Activated naive CD8-positive, alpha-beta T cell (primary cell): ENCODE data around the gene CD300H.

Source experiments
- H3K27ac Mint-ChIP-seq: one replicate; pipeline ENCODE4 v1.8.0; 2021; ENCODE audit warnings: mixed read lengths
- H3K27me3 Mint-ChIP-seq: one replicate; pipeline ENCODE4 v1.8.0; 2021; ENCODE audit warnings: mixed read lengths
- H3K36me3 Mint-ChIP-seq: one replicate; pipeline ENCODE4 v1.8.0; 2021; ENCODE audit warnings: mixed read lengths
- H3K4me1 Mint-ChIP-seq: one replicate; pipeline ENCODE4 v1.8.0; 2021; ENCODE audit warnings: low read depth, mixed read lengths
- H3K4me3 Mint-ChIP-seq: one replicate; pipeline ENCODE4 v1.8.0; 2021; ENCODE audit warnings: mild to moderate bottlenecking, mixed read lengths
- H3K9me3 Mint-ChIP-seq: one replicate; pipeline ENCODE4 v1.8.0; 2021; ENCODE audit warnings: low read depth, mixed read lengths

Gene CD300H

GRCh38 chr17:74531231-74531761 is 36.0 kb downstream of the CD300H start, which contains the start of gene CD300LB:
TSS of gene CD300LB (minus strand) at chr17:74531475. CDS start at chr17:74531350, 125 bp downstream.
- no peak within 1 kb of the TSS for H3K4me3 Mint-ChIP-seq
- H3K27me3 Mint-ChIP-seq = peaks cover 9% of the 10 kb centered on the region
- H3K4me1 Mint-ChIP-seq = peaks cover 5% of the 10 kb centered on the region
- no peaks in the 10 kb centered on the region for H3K9me3 Mint-ChIP-seq
- no peaks in the 10 kb centered on the region for H3K36me3 Mint-ChIP-seq
- H3K27ac Mint-ChIP-seq = no peak within 1 kb of the TSS

GRCh38 chr17:74530831-74531150 is 36.5 kb downstream of the CD300H start:
- H3K4me1 Mint-ChIP-seq = peaks cover 5% of the 10 kb centered on the region
- H3K27ac Mint-ChIP-seq = no peak overlapping the region
- H3K9me3 Mint-ChIP-seq = no peaks in the 10 kb centered on the region
- no peak overlapping the region for H3K4me3 Mint-ChIP-seq
- peaks cover 9% of the 10 kb centered on the region for H3K27me3 Mint-ChIP-seq
- H3K36me3 Mint-ChIP-seq = no peaks in the 10 kb centered on the region

GRCh38 chr17:74529243-74529642 is 38.1 kb downstream of the CD300H start:
- Mint-ChIP-seq H3K36me3 (no peaks in the 10 kb centered on the region), H3K4me1 (peaks cover 5% of the 10 kb centered on the region), H3K27me3 (peaks cover 12% of the 10 kb centered on the region), H3K9me3 (no peaks in the 10 kb centered on the region), H3K27ac (no peak overlapping the region), H3K4me3 (no peak overlapping the region)

GRCh38 chr17:74528491-74529199 is 38.7 kb downstream of the CD300H start:
- no peaks in the 10 kb centered on the region for H3K9me3 Mint-ChIP-seq
- no peaks in the 10 kb centered on the region for H3K36me3 Mint-ChIP-seq
- no peak overlapping the region for H3K27ac Mint-ChIP-seq
- peaks cover 12% of the 10 kb centered on the region for H3K27me3 Mint-ChIP-seq
- H3K4me1 Mint-ChIP-seq = peaks cover 5% of the 10 kb centered on the region
- no peak overlapping the region for H3K4me3 Mint-ChIP-seq

- Mint-ChIP-seq H3K9me3 (no peaks in the 10 kb centered on the region), H3K27me3 (peaks cover 14% of the 10 kb centered on the region), H3K4me1 (peaks cover 2% of the 10 kb centered on the region), H3K27ac (no peak overlapping the region), H3K36me3 (no peaks in the 10 kb centered on the region), H3K4me3 (no peak overlapping the region)
These were observed 39.6 kb downstream of the CD300H start for GRCh38 chr17:74527756-74528155.

- Mint-ChIP-seq H3K27ac (no peak overlapping the region), H3K4me1 (no peaks in the 10 kb centered on the region), H3K27me3 (peaks cover 11% of the 10 kb centered on the region), H3K9me3 (no peaks in the 10 kb centered on the region), H3K36me3 (no peaks in the 10 kb centered on the region), H3K4me3 (no peak overlapping the region)
These were observed 40.2 kb downstream of the CD300H start for GRCh38 chr17:74527081-74527480.

GRCh38 chr17:74526681-74527080 is 40.6 kb downstream of the CD300H start:
- Mint-ChIP-seq H3K27me3 (peaks cover 12% of the 10 kb centered on the region), H3K27ac (no peak overlapping the region), H3K4me3 (no peak overlapping the region), H3K9me3 (no peaks in the 10 kb centered on the region), H3K4me1 (no peaks in the 10 kb centered on the region), H3K36me3 (no peaks in the 10 kb centered on the region)

- Mint-ChIP-seq H3K27me3 (peaks cover 16% of the 10 kb centered on the region), H3K27ac (no peak overlapping the region), H3K36me3 (no peaks in the 10 kb centered on the region), H3K4me3 (no peak overlapping the region), H3K4me1 (no peaks in the 10 kb centered on the region), H3K9me3 (no peaks in the 10 kb centered on the region)
These were observed 41.5 kb downstream of the CD300H start for GRCh38 chr17:74525781-74526288.

GRCh38 chr17:74525465-74525725 is 41.9 kb downstream of the CD300H start:
- H3K4me3 Mint-ChIP-seq = no peak overlapping the region
- no peak overlapping the region for H3K27ac Mint-ChIP-seq
- no peaks in the 10 kb centered on the region for H3K36me3 Mint-ChIP-seq
- H3K4me1 Mint-ChIP-seq = no peaks in the 10 kb centered on the region
- H3K27me3 Mint-ChIP-seq = peaks cover 17% of the 10 kb centered on the region
- H3K9me3 Mint-ChIP-seq = no peaks in the 10 kb centered on the region

GRCh38 chr17:74524653-74525464 is 42.5 kb downstream of the CD300H start:
- no peak overlapping the region for H3K4me3 Mint-ChIP-seq
- H3K36me3 Mint-ChIP-seq = peaks cover 2% of the 10 kb centered on the region
- H3K27me3 Mint-ChIP-seq = peaks cover 17% of the 10 kb centered on the region
- peaks cover 2% of the 10 kb centered on the region for H3K4me1 Mint-ChIP-seq
- H3K9me3 Mint-ChIP-seq = no peaks in the 10 kb centered on the region
- H3K27ac Mint-ChIP-seq = no peak overlapping the region

- H3K4me3 Mint-ChIP-seq = no peak overlapping the region
- H3K9me3 Mint-ChIP-seq = peaks cover under 1% of the 10 kb centered on the region
- peaks cover 4% of the 10 kb centered on the region for H3K36me3 Mint-ChIP-seq
- peaks cover 2% of the 10 kb centered on the region for H3K4me1 Mint-ChIP-seq
- H3K27me3 Mint-ChIP-seq = peaks cover 19% of the 10 kb centered on the region
- H3K27ac Mint-ChIP-seq = no peak overlapping the region
These were observed 44.0 kb downstream of the CD300H start for GRCh38 chr17:74523308-74523707.

- Mint-ChIP-seq H3K4me1 (peaks cover 2% of the 10 kb centered on the region), H3K9me3 (peaks cover 6% of the 10 kb centered on the region), H3K36me3 (peaks cover 4% of the 10 kb centered on the region), H3K27ac (no peak overlapping the region), H3K4me3 (no peak overlapping the region), H3K27me3 (peaks cover 19% of the 10 kb centered on the region)
These were observed 44.8 kb downstream of the CD300H start for GRCh38 chr17:74522381-74523105.

- Mint-ChIP-seq H3K36me3 (peaks cover 4% of the 10 kb centered on the region), H3K4me1 (peaks cover 2% of the 10 kb centered on the region), H3K27ac (no peak overlapping the region), H3K4me3 (no peak overlapping the region), H3K9me3 (peaks cover 6% of the 10 kb centered on the region), H3K27me3 (peaks cover 21% of the 10 kb centered on the region)
These were observed 45.6 kb downstream of the CD300H start for GRCh38 chr17:74521701-74522201.

- Mint-ChIP-seq H3K9me3 (peaks cover 6% of the 10 kb centered on the region), H3K4me3 (no peak overlapping the region), H3K36me3 (peaks cover 4% of the 10 kb centered on the region), H3K27ac (no peak overlapping the region), H3K27me3 (peaks cover 21% of the 10 kb centered on the region), H3K4me1 (peaks cover 2% of the 10 kb centered on the region)
These were observed 46.4 kb downstream of the CD300H start for GRCh38 chr17:74520790-74521480.
